Stimulated activated CD8-positive, alpha-beta memory T cell treated with anti-CD3 and anti-CD28 coated beads, Interleukin-7, amount 100 ng/mL, for 48 hours (primary cell): ENCODE results near the gene PBRM1.

Experiments
- DNase-seq, 2 donors: peaks; one replicate each; pipeline ENCODE4 v3.0.0-alpha.2; 2020; ENCODE audit warnings: low read depth in 1 of 2; ENCODE audit errors: extremely low read depth in 1 of 2

PBRM1 gene

GRCh38 chr3:52525680-52526561 is 159.8 kb downstream of the PBRM1 start:
- no peak for DNase-seq

GRCh38 chr3:52524752-52525679 is 160.7 kb downstream of the PBRM1 start:
- no peak for DNase-seq

- DNase-seq: no peak
These were observed 161.4 kb downstream of the PBRM1 start for GRCh38 chr3:52524258-52524751.

GRCh38 chr3:52523386-52524257 is 162.1 kb downstream of the PBRM1 start:
- no peak for DNase-seq

GRCh38 chr3:52522651-52523251 is 163.0 kb downstream of the PBRM1 start:
- DNase-seq: no peak

- no peak for DNase-seq
These were observed 163.6 kb downstream of the PBRM1 start for GRCh38 chr3:52521881-52522650.

- DNase-seq: no peak
These were observed 164.3 kb downstream of the PBRM1 start for GRCh38 chr3:52521488-52521824.

- DNase-seq: no peak
These were observed 164.8 kb downstream of the PBRM1 start for GRCh38 chr3:52520716-52521487.

- DNase-seq: no peak
These were observed 165.5 kb downstream of the PBRM1 start for GRCh38 chr3:52520141-52520667.

- no peak for DNase-seq
These were observed 166.1 kb downstream of the PBRM1 start for GRCh38 chr3:52519445-52520140.

- DNase-seq: no peak
These were observed 166.8 kb downstream of the PBRM1 start for GRCh38 chr3:52518723-52519444.

GRCh38 chr3:52517796-52518722 is 167.7 kb downstream of the PBRM1 start:
- no peak for DNase-seq

- no peak for DNase-seq
These were observed 169.1 kb downstream of the PBRM1 start for GRCh38 chr3:52516509-52517195.

- DNase-seq: no peak
These were observed 170.5 kb downstream of the PBRM1 start for GRCh38 chr3:52515192-52515591.

- no peak for DNase-seq
These were observed 171.1 kb downstream of the PBRM1 start for GRCh38 chr3:52514576-52514975.

GRCh38 chr3:52513281-52513680 is 172.4 kb downstream of the PBRM1 start:
- DNase-seq: no peak
